ENCODE data around the gene ZNRF3. TPM values are rescaled to one million over a fixed set of nuclear protein-coding genes. Genes with fewer than 3 reads are reported as not detected.

ZNRF3 gene
- total and polyA plus RNA-seq, 12 donors = 1.8 to 7.7 (median 6.2) TPM

GRCh38 chr22:29012952-29013351 is 129.6 kb downstream of the ZNRF3 start:
- intact Hi-C loops (cut with DNase I) = no loop called here
- Histone ChIP-seq H3K27ac (no peak overlapping the region), H3K36me3 (no peaks in the 10 kb centered on the region), H3K4me3 (no peak overlapping the region), H3K9me3 (no peaks in the 10 kb centered on the region), H3K4me1 (peaks cover 3 to 43% (median 19%) of the 10 kb centered on the region in 9 donors), H3K27me3 (no peaks in the 10 kb centered on the region)
- 94 to 96% methylated on average over 4 of the region's 4 CpGs for WGBS, 2 donors
- DNase-seq = no peak
- TF ChIP-seq CTCF (IDR thresholded peaks at IDR 0.05) = no peak
- ATAC-seq = no peak

DNA sequence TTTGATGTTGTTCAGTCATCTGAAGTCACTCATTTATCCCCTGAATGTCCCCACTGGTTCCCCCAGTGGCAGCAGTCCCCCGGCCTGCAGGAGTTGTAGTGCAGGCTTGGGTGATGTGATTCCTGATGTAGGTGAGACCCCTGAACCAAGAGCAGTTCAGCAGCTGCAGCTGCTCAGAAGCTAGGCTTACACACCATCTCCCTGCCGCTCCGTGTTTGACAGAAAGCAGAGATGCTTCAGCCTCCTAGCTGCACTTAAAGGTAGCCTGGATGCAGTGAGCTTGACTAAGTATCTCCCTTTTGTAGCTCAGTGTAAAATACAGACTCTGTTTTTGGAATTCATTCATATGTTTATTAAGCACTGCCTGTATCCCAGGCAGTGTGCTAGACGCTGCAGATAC is 130.9 kb downstream of the ZNRF3 start:
- intact Hi-C loops (cut with DNase I) = no loop called here
- H3K27me3 ChIP-seq = no peaks in the 10 kb centered on the region
- no peak for DNase-seq

DNA sequence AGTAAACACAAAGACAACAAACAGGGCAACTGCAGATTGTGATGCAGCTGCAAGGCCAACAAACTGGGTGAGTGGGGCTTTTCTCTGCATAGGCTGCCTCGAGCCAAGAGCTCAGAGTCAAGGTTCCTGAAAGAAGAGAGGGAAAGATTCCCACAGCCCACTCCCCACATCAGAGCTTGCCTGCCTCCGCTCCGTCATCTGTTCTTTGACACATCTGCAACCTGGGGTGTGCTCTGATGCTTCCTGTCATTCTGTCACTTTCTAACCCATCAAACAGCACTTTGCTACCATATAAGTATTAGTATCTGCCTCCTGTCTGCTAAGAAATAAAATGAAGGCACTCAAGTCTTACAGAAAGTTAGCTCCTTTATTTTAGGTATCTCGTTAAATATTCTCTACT is 131.4 kb downstream of the ZNRF3 start:
- ATAC-seq (no peak), DNase-seq (no peak)
- peaks cover 0 to 6% (median 0%) of the 10 kb centered on the region in 11 donors for H3K9me3 ChIP-seq
- TF ChIP-seq CTCF (IDR thresholded peaks at IDR 0.05) = no peak
- no peaks in the 10 kb centered on the region for H3K36me3 ChIP-seq
- WGBS, 2 donors = 91 to 96% methylated on average over 4 of the region's 4 CpGs
- intact Hi-C loops (cut with DNase I) = no loop called here
- H3K27me3 ChIP-seq = no peaks in the 10 kb centered on the region
- no peak overlapping the region for H3K27ac ChIP-seq
- peaks cover 0 to 28% (median 7%) of the 10 kb centered on the region in 9 donors for H3K4me1 ChIP-seq
- no peak overlapping the region for H3K4me3 ChIP-seq

More for the DNA sequence above, 130.9 kb downstream of the ZNRF3 start:
- Histone ChIP-seq H3K9me3 (peaks cover 0 to 6% (median 0%) of the 10 kb centered on the region in 11 donors), H3K36me3 (no peaks in the 10 kb centered on the region), H3K4me3 (no peak overlapping the region), H3K27ac (no peak overlapping the region), H3K4me1 (peaks cover 3 to 30% (median 11%) of the 10 kb centered on the region in 9 donors)
- 88 to 91% methylated on average over 4 of the region's 4 CpGs for WGBS, 2 donors
- no peak for TF ChIP-seq CTCF (IDR thresholded peaks at IDR 0.05)
- no peak for ATAC-seq

DNA sequence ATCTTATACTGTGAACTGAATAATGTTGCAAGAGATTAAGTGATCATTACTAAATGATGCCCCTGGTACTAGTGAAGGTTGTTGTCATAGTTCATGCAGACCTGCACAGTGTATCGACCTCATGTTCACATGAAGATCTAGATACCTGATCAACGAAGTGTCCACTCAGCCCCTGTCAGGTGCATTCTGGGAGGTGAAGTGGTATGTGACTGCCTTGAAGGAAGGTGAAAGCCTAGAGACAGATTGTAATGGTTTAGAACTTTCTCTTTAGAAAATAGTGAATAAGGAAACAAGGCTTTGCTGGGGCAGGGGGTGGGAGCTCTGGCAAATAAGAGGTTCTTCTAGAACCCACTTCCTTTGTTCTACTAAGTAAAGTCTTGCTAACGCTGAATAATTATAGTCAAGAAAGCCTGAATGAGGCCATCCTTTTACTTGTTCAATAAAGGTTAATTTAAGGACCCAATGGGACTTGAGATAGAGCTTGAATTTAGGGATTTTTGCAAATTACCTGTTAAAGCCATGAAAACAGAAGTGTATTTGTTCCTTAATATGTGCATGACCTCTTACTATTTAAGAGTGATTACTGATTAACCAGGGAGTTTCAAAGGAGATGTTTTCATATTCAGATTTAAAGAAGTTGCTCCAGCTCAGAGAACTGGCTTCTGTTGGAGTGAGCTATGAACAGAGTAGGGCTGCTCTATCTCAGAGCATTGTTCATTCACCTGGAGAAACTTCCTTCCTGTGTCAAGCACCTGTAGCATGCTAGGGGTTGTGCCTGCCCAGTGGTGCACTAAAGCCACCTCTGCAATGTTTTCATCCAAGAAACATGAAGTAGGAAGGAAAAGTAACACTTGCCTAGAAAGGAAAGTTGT is 132.9 kb downstream of the ZNRF3 start:
- no peak for TF ChIP-seq CTCF (IDR thresholded peaks at IDR 0.05)
- no peak for ATAC-seq
- H3K4me1 ChIP-seq = peaks cover 0 to 21% (median 5%) of the 10 kb centered on the region in 9 donors
- H3K9me3 ChIP-seq = peaks cover 0 to 6% (median 0%) of the 10 kb centered on the region in 11 donors
- WGBS, 2 donors = 87 to 95% methylated on average over 3 of the region's 3 CpGs
- intact Hi-C loops (cut with DNase I) = no loop called here
- no peak overlapping the region for H3K27ac ChIP-seq
- no peaks in the 10 kb centered on the region for H3K27me3 ChIP-seq
- no peaks in the 10 kb centered on the region for H3K36me3 ChIP-seq
- no peak overlapping the region for H3K4me3 ChIP-seq
- no peak for DNase-seq
